Uterine smooth muscle cell (primary cell): ENCODE data around the gene PTPN12. TPM values are rescaled to one million over a fixed set of nuclear protein-coding genes. Genes with fewer than 3 reads are reported as not detected.

Experiments used
- total RNA-seq: library from RNA; depleted of rRNA; stranded (reverse); fragments of >200 nt; gene quantifications from 2 replicates; pipeline ENCODE4 v1.2.3, GENCODE V29; 2014

Gene PTPN12
- 35.6 and 50.6 TPM in 2 replicates for total RNA-seq

DNA sequence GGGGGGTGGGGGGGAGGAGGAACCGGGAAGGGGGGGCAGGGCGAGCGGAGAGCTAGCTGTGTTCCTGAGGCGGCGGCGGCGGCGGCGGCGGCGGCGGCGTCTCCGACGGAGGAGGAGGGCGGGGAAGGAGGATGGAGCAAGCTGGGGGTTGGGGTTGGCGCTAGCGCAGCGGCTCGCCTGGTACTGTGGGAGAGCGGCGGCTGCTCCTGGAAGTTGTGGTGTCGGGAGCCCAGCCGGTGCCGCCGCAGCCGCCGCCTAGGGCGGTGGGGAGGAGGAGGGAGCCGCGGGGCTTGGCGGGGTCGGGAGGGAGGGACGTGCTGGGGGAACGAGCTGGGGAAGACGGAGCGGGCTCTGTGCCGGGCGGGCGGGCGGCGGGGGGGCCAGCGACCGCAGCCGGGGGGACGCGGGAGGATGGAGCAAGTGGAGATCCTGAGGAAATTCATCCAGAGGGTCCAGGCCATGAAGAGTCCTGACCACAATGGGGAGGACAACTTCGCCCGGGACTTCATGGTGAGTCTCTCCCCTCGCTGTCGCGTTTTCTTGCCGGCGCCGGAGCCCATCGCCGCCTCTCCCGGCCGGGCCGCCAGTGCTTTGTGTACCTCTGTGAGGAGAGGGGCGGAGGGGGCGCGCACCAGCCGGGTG is at the start of gene PTPN12:
TSS of gene PTPN12 (plus strand) at position 160 of the 642 bp plus-strand sequence. CDS start at position 412, 252 bp downstream.

Other genes starting within 250 kb of the PTPN12 start
- 19.5 and 20.8 TPM in 2 replicates for gene GSAP, start 120.9 kb upstream of the PTPN12 start, total RNA-seq
- gene RSBN1L, start 159.2 kb downstream of the PTPN12 start, total RNA-seq = 24.9 and 26.3 TPM in 2 replicates